ENCODE results near the gene EIF2AK2.
"Not testable (repeated sequence)": the region's sequence is repeated elsewhere in the genome, so short reads cannot be mapped to it uniquely, and the experiment has no call there.

EIF2AK2 gene

DNA sequence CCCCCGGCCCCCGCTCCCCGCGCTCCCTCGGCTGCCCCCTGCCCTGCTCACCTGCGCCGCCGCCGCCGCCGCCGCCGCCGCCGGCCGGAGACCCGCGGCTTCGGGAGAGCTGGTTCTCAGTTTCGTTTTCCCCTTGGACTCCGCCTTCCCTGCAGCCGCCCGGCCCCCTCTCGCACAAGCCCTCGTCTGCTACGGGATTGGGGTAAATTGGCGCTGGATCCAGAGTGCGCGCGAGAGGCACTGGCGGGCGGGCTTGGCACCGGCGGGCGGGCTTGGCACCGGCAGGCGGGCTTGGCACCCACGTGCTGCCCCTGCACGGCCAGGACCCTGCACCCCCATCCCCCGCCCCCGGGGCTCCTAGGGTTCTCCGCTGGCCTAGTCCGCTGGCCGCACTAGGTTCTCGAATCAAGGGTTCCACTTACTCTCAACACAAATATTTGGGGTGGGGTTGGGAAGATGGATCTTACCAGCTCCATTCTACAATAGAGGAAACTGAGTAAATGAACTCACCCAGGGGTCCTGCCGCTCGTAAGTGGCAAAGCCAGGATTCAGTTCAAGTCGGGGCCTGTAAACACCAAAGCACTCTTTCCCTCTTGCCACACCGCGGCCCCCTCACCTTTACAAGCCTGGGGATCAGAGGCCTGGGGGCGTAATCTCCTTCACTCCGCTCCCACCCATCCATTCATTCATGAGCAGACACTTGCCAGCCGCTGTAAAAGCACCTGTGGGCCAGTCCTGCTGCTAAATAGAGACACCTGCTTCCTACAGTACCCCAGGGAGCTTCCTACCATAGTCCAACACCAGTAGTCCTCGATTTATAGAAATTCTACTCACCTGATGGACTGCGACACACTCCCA lies at the start of gene EIF2AK2:
TSS of gene EIF2AK2 (minus strand) at position 124 of the 858 bp plus-strand sequence. CDS start 9,174 bp downstream, outside the sequence.
- peak; percentile 84 for DNase-seq

DNA sequence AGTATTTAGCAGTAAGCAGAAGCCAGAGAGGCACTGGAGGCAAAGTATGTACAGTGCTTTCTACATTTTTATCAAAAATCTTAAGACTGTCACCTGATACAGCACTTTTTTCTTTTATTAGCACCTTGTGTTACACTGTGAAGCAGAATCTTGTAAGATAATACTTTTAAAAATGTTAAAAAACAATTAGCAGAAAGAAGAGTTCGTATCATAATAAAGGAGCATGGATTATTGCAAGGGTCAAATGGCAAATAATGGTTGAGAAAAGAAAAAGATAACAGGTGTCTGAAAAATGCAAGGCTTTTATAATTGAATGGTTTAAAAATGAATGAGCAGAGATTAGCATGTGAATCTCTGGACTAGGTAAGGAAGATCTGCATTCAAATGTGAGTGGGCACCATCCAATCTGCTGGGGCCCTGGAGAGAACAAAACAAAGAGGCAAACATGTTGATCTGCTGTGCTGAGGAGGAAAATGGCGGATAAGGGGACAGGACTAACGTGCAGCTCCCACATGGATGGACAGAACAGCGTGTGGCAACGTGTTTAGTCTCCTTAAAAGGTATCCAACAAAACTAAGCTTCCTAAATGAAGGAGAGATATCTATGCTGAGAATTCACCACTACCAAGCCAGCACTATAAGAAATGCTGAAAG lies 49.0 kb upstream of the EIF2AK2 start:
- DNase-seq = no peak
- no peak for ATAC-seq

More for the DNA sequence above, at the start of gene EIF2AK2:
- peak; percentile 93 for ATAC-seq

DNA sequence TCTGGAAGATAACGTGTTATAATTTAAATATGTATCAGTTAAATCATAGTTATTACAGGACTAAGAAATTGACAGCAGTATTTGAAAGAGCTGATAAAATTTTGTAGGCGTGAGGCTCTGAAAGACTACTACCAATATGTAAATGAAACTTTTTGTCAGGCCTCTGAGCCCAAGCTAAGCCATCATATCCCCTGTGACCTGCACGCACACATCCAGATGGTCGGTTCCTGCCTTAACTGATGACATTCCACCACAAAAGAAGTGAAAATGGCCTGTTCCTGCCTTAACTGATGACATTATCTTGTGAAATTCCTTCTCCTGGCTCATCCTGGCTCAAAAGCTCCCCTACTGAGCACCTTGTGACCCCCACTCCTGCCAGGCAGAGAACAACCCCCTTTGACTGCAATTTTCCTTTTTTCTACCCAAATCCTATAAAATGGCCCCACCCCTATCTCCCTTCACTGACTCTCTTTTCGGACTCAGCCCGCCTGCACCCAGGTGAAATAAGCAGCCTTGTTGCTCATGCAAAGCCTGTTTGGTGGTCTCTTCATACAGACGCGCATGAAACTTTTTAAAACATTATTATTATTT lies 48.4 kb upstream of the EIF2AK2 start:
- DNase-seq = not testable (repeated sequence)

DNA sequence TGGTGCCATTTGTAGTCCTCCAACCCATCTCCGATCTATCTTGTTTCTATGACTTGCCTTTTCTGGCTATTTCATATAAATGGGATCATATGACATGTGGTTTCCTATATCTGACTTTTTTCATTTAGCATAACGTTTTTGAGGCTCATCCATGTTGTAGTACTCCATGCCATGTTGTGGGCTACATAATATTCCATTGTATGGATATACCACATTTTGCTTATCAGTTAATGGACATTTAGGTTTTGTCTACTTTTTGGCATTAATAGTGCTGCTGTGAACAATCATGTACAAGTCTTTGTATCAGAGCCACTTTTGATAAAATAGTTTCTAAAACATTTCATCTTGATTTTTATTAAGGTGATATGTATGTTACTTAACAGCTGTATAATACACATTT lies 46.9 kb upstream of the EIF2AK2 start:
- ATAC-seq = no peak
- DNase-seq = no peak

More for the DNA sequence above, 48.4 kb upstream of the EIF2AK2 start:
- not testable (repeated sequence) for ATAC-seq

DNA sequence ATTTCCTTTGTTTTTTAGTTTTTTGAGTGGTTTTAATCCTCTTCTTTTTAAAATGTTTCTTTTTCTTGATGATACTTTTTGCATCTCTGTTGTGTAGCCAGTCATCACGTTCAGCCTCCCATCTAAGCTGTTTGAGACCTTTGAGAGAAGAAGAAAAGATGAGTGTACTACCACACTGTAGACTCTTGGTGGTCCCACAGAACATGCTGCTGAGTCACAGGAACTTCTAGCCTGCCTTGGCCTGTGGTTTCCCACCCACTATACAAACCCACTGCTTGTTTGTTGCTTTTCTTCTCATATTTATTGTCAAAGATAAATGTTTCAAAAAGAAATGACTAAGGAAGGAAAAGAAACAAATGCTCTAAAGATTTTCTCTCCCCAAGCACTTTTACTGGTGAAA lies 45.0 kb upstream of the EIF2AK2 start:
- DNase-seq = peak; percentile 52
- ATAC-seq = peak; percentile 98

DNA sequence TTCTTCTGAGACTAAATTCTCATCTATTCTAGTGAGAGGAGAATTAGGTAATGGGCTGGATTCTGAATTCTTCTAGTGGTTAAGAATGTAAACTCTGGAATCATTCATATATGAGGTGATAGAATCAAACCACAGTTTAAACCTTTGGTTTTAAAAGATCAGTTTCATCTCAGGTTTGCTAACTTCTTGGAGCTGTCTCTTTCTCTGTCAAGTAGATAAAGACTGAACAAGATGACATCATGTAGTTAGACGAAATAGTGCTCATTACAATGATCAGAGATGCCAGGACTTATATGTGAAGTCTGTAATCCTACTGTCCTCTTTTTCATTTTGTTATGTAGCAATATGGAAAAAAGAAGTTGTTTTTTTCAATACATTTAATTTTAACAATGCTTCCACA lies 44.4 kb upstream of the EIF2AK2 start:
- ATAC-seq = peak; percentile 21
- DNase-seq = no peak

DNA sequence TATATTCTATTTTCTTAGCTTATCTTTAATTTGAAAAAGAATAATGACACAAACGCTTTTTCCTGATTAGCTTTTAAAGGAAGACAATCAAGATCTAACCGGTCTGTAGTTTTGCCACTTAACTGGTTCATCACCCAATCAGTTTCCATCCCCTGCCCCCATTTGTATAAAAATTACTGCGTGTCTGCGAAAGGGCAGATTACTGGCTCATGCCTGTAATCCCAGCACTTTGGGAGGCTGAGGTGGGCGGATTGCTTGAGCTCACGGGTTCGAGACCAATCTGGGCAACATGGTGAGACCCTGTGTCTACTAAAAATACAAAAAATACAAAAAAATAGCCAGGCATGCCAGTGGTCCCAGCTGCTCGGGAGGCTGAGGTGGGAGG lies 41.9 kb upstream of the EIF2AK2 start:
- ATAC-seq (no peak), DNase-seq (no peak)

DNA sequence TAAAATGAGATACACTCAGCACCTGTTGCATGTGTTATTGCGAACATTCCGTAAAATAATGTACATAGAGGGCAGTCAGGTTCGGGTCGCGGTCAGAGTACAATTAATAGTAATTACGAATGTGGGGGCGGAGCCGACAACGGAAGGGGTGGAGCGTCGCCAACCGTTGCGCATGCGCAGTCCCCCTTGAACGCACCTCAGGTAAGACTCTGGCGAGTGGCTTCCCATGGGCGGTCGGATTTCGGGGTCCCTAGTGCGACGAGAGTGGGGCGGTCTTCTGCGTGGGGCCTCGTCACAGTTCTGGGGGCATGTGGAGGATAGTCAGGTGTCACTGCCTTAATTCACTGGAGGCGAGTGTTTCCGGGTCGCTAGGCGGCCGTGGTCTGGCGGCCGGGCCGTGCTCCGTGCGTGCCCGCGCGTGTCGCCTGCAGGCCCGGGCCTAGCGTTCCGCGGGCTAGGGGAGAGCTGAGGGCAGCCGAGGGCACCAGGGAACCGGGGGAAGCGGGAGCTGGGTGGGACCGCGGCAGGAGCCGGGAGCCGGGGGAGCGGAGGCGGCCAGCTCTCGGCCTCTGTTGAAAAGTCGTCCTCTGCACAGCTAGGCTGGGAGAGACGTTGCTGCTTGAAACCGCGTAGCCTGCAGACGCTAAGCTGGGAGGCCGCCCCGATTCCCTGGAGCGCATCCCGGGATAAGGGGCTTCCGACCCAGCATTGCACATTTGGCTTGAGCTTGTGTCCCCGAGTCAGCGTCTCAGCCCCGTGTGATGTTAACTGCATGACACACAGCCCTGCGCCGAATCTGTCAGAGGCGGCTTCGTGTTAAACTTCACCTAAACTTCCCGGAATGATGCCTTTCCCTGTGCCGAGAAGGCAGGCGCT lies 39.8 kb upstream of the EIF2AK2 start, which contains the start of gene CEBPZOS:
TSS of gene CEBPZOS (plus strand) at position 177 of the 876 bp plus-strand sequence. CDS start 3,209 bp downstream, outside the sequence.
- DNase-seq (peak; percentile 91), ATAC-seq (peak; percentile 85)

DNA sequence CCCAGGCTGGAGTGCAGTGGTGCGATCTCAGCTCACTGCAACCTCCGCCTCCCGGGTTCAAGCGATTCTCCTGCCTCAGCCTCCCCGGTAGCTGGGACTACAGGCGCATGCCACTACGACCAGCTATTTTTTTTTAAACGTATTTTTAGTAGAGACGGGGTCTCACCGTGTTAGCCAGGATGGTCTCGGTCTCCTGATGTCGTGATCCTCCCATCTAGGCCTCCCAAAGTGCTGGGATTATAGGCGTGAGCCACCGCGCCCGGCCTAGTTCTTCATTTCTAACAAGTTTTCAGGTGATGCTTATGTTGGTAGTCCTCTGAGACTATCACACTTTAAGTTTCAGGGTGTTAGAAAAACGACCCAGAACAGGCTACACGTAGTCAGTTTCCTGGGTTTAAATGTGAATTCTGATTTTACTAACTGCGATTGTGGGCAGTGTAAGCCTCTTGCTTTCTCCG lies 39.1 kb upstream of the EIF2AK2 start:
- ATAC-seq, DNase-seq: not testable (repeated sequence)

DNA sequence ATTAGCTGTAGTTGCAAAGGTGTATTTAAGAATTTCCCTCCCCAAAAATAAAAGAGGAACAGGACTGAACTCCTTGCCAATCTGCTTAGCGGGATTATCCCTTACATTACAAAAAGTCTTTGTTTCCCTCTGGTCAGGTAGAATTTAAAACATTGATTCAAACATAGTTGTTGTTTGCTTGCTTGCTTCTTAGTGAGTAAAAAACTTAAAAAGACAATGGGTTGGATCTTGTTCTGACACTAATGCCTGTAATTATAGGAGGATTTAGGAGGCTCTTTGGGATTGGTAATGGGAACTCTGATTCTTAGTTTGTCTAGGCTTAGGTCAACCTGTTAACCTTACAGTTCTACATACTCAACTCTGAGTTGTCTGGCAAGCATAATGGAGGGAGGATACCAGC lies 35.8 kb upstream of the EIF2AK2 start:
- DNase-seq (no peak), ATAC-seq (no peak)

DNA sequence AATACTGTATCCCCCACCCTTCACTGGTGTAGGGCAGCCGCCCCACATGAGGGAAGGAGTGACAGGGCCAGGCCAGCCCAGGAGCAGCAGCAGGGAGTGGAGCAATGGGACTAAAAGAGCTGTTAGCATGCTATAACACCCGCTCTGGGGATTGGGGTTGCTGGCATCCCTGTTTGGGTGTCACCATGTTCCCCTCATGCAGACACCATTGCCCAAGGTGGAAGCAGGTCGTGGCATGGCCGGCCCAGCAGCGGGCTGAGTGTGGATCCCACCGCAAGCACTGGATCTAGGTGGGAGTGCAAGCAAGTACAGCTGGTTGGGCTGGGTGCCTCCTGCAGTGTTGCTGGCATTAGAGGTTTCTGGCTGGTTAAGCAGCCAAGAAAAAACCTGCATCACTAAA lies 35.0 kb upstream of the EIF2AK2 start:
- DNase-seq (no peak), ATAC-seq (no peak)

DNA sequence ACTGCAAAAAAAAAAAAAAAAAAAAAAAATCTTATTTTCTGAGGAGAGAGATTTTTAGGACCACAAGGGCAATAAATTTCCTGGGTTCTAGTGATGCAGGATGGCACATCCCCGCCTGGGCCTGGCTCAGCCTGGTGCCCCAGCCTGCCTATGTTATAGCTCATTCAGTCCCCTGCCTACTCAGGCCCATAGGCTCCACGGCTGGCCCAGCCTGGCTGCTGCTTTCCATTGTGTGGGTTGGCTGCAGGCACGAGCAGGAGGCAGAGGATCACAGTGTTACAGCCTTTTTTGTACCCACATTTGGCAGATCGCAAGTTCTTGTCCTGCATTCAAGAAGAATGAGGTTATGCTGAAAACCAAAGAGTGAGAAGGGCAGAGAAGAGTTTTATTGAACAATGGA lies 34.5 kb upstream of the EIF2AK2 start:
- DNase-seq = no peak
- ATAC-seq = no peak

DNA sequence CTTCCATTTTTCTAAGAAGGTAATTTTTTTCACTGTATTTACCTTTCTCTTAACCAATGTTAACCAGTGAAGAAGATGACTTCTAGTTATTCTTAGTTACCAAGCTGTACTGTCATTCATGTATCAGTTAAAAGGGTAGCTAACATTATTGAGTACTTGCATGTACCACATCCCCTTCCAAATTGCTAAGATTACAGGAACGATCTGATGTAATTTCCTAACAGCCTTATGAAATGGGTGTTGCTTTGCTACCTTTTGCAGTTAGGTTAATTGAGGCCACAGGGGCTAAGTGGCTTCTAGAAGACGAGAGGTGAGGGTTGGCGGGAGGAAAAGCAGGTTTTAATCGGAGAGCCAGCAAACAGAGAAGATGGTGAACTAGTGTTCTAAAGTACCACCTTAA lies 33.5 kb upstream of the EIF2AK2 start:
- no peak for ATAC-seq
- no peak for DNase-seq

DNA sequence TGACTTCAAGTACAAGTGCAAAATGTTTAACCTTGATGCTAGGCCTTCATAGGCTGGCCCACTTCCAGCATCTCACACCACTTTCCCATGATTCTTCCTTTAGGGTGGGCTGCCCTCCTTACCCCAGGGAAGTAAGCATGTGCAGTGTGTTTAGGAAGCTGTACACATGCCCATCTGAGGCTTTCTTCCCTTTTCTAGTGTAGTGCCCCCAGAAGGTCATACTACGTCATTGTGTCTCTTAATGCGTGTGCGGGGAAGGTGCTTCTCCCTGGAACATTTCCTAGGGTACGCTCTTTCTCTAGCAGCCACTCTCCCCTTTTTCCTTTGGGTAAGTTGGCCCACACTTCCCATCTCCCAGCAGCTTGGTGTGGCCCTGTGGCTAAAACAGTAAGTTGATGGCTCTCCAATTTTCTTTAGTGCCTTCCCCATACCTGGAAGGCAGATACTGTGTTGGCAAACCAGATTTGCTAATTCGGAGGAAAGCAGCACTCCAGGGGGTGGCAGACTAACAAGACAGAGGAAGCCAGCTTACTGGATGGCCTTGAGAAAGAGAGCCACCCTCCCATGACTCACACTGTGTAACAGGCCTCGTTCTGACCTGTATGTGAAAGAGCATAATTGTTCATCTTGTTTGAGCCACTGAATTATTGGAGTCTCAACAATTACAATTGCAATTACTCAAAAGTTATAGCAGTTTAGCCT lies 32.8 kb upstream of the EIF2AK2 start:
- ATAC-seq (peak; percentile 59), DNase-seq (no peak)

DNA sequence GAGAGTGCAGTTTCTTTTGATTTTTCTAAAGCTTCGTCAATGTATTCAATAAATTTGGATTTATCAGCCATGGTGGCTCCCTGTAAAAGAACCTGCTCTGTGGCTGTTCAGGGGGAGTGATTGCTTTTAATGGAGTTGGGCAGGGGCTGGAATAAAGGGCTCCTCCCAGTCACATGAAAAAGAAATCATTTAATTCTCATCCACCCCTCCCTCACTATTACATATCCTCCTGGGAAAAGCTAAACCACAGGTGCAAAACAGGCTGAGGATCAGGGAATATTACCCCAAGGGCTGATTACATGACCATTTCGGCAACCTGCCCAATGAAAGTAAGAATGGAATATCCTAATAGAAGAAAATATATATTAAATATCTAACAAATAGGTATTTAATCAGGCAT lies 31.8 kb upstream of the EIF2AK2 start, which contains the start of gene SULT6B1:
TSS of gene SULT6B1 (minus strand) at position 101 of the 400 bp plus-strand sequence. CDS start at position 71, 30 bp downstream.
- no peak for DNase-seq
- ATAC-seq = no peak

DNA sequence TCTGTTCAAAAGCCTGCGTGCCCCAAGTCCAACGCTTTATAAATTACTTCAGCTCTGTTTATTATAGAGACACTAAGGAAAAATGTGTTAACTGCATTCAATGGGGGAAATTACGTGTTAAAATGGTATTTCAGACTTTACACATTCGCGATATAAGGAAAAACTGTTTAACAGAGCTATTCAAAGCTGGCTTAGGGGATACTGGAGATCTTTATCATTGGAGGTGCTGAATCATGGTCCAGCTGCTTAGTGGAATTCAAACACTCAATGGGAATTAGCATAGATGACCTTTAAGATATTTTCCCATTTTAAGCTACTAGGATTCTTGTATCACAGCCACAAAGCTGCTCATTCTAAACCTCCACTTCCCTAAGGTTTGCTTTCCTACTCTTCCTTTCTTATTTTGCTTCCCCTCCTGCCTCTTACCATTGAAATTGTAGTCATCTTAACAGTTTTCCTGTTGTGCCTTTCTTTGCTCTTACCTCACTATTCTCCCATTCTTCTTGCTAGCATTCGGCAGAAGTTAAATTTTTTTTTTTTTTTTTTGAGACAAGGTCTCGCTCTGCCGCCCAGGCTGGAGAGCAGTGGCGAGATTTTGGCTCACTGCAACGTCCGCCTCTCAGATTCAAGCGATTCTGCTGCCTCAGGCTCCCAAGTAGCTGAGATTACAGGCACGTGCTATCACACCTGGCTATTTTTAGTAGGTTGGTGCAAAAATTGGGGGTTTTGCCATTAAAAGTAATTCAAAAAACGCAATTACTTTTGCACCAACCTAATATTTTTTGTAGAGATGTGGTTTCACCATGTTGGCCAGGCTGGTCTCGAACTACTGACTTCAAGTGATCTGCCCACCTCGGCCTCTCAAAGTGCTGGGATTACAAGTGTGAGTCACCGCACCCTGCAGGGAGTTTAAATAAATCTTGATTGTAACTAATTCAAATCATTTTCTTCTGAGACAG lies 25.2 kb upstream of the EIF2AK2 start:
- ATAC-seq (no peak), DNase-seq (no peak)

DNA sequence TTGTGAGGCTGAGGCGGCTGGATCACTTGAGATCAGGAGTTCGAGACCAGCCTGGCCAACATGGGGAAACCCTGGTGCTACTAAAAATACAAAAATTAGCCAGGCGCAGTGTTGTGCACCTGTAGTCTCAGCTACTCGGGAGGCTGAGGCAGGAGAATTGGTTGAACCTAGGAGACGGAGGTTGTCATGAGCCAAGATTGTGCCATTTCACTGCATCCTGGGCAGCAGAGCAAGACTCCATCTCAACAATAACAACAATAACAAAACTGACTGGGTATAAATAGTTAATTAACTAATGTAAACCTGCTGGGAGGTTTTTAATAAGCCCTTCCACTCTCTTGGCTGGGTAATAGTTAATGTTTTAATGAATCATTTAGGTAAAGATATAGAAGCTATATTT lies 23.9 kb upstream of the EIF2AK2 start:
- DNase-seq (no peak), ATAC-seq (no peak)

DNA sequence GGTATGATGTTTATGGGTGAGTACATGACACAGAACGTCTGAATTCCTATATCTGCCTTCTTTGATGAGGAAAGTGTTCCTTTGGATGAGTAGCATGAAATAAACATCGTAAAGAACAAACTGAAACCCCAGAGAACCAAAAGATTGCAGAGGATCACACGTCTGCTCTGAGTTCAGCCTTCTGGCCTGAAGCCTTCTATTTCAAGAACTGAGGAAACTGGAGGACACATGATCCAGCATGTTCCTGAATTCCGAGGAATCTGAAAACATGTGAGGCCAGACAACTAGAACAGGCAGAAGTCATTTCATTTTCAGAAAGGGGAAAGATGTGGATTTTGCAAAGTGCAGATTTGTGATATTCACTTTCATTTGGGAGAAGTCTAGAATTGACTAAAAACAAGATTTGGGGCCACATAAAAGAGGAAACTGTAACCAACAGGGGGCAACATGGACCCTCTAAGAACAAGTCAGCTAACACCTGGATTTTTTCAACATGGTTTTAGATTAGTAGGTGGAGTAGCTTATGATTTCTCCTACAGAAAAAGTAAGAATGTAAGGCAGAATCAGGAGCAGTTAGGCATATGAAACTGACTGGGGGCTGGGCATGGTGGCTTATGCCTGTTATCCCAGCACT lies 23.3 kb upstream of the EIF2AK2 start:
- DNase-seq (no peak), ATAC-seq (no peak)

DNA sequence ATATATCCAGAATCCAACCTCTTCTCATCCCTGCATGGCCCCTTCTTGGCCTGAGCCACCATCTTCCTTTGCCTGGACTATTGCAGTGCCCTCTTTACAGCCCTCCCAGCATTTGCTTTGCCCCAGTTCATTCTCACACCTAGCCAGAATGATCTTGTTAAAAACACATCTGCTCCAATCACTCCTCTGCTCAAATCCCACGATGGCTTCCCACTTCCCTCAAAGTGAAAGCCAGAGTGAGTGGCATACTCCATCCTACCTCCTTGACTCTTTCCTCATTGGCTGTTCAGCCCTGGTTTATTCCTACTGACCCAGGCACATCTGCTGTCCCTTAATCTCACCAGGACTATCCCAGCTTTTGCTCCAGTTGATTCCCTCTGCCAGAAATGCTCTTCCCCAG lies 17.0 kb upstream of the EIF2AK2 start:
- ATAC-seq (no peak), DNase-seq (no peak)

DNA sequence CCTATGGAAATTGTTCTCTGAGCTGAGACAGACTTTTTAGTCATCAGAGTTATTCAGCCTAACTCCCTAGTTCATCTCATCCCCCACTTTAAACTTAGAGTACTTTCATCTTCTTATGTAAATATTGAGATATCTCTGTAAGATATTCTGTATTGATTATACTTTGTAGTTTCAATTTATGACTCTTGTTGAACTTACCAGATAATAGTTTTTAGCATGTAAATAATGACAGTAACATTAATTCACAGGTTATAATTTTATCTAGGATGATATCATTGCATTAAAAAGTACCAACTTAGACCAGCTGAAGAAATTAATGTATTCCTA lies 14.8 kb upstream of the EIF2AK2 start:
- ATAC-seq (no peak), DNase-seq (no peak)

Data from stimulated activated naive CD8-positive, alpha-beta T cell treated with anti-CD3 and anti-CD28 coated beads, Interleukin-15, Interleukin-2, amounts not matched to agents 100 U/mL and 50 U/mL, for 24 hours (primary cell).